ENCODE measurements around the gene ENTREP3. TPM values are rescaled to one million over a fixed set of nuclear protein-coding genes. Genes with fewer than 3 reads are reported as not detected.

ENTREP3 gene
- polyA plus RNA-seq, 1 donor (not counting 4 experiments of a cell fraction or from before 2014, with no cell fraction given), result 8.8 TPM

DNA sequence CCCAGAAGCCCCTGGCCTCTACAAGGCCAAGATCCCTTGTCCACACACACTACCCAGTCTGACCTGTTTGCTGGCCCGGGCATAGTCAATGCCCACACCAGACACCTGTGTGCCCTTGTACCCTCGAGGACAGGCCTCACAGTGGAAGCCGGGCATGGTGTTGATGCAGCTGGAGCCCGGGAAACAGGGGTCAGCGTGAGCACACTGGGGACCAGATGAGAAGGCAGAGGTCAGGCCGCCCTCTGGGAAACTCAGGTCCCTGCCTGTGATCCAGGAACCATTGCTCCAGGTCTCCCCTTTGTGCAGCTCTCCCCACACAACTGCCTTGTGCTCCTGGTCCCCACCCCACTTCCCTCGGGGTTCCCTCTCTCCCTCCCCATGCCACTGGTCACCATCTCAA, 53.1 kb downstream of the ENTREP3 start:
- H3K4me2 ChIP-seq (ENCODE audit: control insufficient read depth, extremely low read depth, insufficient read depth, low read depth, low read length), result no peak overlapping the region
- no peak overlapping the region for H3K27ac ChIP-seq (ENCODE audit: control insufficient read depth, insufficient read depth, low read length)
- FAIRE-seq (no peak), DNase-seq (ENCODE audit: low read depth, low spot score) (no peak)
- no peaks in the 10 kb centered on the region for H3K9me3 ChIP-seq (ENCODE audit: control insufficient read depth, low read depth, low read length)
- H4K20me1 ChIP-seq (ENCODE audit: control insufficient read depth, extremely low read depth, insufficient read depth, low read length), result no peaks in the 10 kb centered on the region
- dilution Hi-C loops (cut with MboI; ENCODE audit: extremely low pct_ligation_motif_present, low sequenced_read_pairs), result no loop called here
- TF ChIP-seq EZH2 (IDR thresholded peaks at IDR 0.05; ENCODE audit: low read length), result no peak
- TF ChIP-seq, protein P1, sequence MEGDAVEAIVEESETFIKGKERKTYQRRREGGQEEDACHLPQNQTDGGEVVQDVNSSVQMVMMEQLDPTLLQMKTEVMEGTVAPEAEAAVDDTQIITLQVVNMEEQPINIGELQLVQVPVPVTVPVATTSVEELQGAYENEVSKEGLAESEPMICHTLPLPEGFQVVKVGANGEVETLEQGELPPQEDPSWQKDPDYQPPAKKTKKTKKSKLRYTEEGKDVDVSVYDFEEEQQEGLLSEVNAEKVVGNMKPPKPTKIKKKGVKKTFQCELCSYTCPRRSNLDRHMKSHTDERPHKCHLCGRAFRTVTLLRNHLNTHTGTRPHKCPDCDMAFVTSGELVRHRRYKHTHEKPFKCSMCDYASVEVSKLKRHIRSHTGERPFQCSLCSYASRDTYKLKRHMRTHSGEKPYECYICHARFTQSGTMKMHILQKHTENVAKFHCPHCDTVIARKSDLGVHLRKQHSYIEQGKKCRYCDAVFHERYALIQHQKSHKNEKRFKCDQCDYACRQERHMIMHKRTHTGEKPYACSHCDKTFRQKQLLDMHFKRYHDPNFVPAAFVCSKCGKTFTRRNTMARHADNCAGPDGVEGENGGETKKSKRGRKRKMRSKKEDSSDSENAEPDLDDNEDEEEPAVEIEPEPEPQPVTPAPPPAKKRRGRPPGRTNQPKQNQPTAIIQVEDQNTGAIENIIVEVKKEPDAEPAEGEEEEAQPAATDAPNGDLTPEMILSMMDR (optimal IDR thresholded peaks at IDR 0.05 in 1 of 3, IDR thresholded peaks at IDR 0.05 in 1 of 3, conservative IDR thresholded peaks at IDR 0.05 in 1 of 3; ENCODE audit: extremely low read depth in 1 of 3, insufficient read depth in 2 of 3, low read length in 3 of 3), result no peak
- H3K9ac ChIP-seq (ENCODE audit: control insufficient read depth, extremely low read depth, insufficient read depth, low read length), result no peak overlapping the region
- peaks cover 3% of the 10 kb centered on the region for H3K4me1 ChIP-seq (ENCODE audit: control insufficient read depth, extremely low read depth, insufficient read depth, low read length)
- H3K4me3 ChIP-seq (ENCODE audit: control insufficient read depth in 2 of 3, extremely low read depth in 1 of 3, insufficient read depth in 2 of 3, low read depth in 1 of 3, low read length in 3 of 3), result no peak overlapping the region
- H3K9me1 ChIP-seq (ENCODE audit: control insufficient read depth, extremely low read depth, insufficient read depth, low read length), result no peaks in the 10 kb centered on the region
- H3K36me3 ChIP-seq (ENCODE audit: control insufficient read depth in 2 of 2, extremely low read depth in 1 of 2, insufficient read depth in 2 of 2, low read length in 2 of 2), result peaks cover 6 to 10% of the 10 kb centered on the region in 2 experiments
- no peak overlapping the region for H2AFZ ChIP-seq (ENCODE audit: control insufficient read depth, low read length)
- no peaks in the 10 kb centered on the region for H3K27me3 ChIP-seq (ENCODE audit: control insufficient read depth, extremely low read depth, insufficient read depth, low read length)
- no peaks in the 10 kb centered on the region for H3K79me2 ChIP-seq (ENCODE audit: control insufficient read depth, insufficient read depth, low read length)

DNA sequence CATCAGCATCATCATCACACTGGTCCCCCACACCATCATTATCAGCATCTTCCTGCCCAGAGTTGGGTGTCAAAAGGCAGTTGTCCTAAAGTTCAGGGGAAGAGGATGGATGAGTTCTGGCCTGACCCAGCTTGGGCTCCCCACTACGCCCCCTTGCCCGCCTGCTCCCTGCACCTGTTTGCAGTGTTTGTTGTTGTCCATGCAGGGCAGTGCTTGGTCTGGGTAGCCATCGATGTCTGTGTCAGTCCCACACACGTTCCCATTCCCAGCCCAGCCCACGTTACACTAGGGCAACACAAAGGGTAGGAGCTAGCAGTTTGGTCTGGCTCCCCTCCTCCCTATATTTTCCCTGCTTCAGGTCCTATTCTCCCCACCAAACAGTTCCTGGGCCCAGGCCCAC, 54.4 kb downstream of the ENTREP3 start:
- no peak for FAIRE-seq

More for the DNA sequence above, 54.4 kb downstream of the ENTREP3 start:
- H3K79me2 ChIP-seq (ENCODE audit: control insufficient read depth, insufficient read depth, low read length), result no peaks in the 10 kb centered on the region
- dilution Hi-C loops (cut with MboI; ENCODE audit: extremely low pct_ligation_motif_present, low sequenced_read_pairs), result no loop called here
- H3K36me3 ChIP-seq (ENCODE audit: control insufficient read depth in 2 of 2, extremely low read depth in 1 of 2, insufficient read depth in 2 of 2, low read length in 2 of 2), result peaks cover 6 to 10% of the 10 kb centered on the region in 2 experiments
- H2AFZ ChIP-seq (ENCODE audit: control insufficient read depth, low read length), result no peak overlapping the region
- H3K9me1 ChIP-seq (ENCODE audit: control insufficient read depth, extremely low read depth, insufficient read depth, low read length), result no peaks in the 10 kb centered on the region
- H3K27ac ChIP-seq (ENCODE audit: control insufficient read depth, insufficient read depth, low read length), result no peak overlapping the region
- TF ChIP-seq, protein P1 (optimal IDR thresholded peaks at IDR 0.05 in 1 of 3, IDR thresholded peaks at IDR 0.05 in 1 of 3, conservative IDR thresholded peaks at IDR 0.05 in 1 of 3; ENCODE audit: extremely low read depth in 1 of 3, insufficient read depth in 2 of 3, low read length in 3 of 3), result no peak
- no peak for TF ChIP-seq EZH2 (IDR thresholded peaks at IDR 0.05; ENCODE audit: low read length)
- H3K9me3 ChIP-seq (ENCODE audit: control insufficient read depth, low read depth, low read length), result no peaks in the 10 kb centered on the region
- no peak for DNase-seq (ENCODE audit: low read depth, low spot score)
- no peak overlapping the region for H3K4me2 ChIP-seq (ENCODE audit: control insufficient read depth, extremely low read depth, insufficient read depth, low read depth, low read length)
- no peak overlapping the region for H3K4me3 ChIP-seq (ENCODE audit: control insufficient read depth in 2 of 3, extremely low read depth in 1 of 3, insufficient read depth in 2 of 3, low read depth in 1 of 3, low read length in 3 of 3)
- peaks cover under 1% of the 10 kb centered on the region for H3K4me1 ChIP-seq (ENCODE audit: control insufficient read depth, extremely low read depth, insufficient read depth, low read length)
- H3K27me3 ChIP-seq (ENCODE audit: control insufficient read depth, extremely low read depth, insufficient read depth, low read length), result no peaks in the 10 kb centered on the region
- no peak overlapping the region for H3K9ac ChIP-seq (ENCODE audit: control insufficient read depth, extremely low read depth, insufficient read depth, low read length)
- no peaks in the 10 kb centered on the region for H4K20me1 ChIP-seq (ENCODE audit: control insufficient read depth, extremely low read depth, insufficient read depth, low read length)
